Measurements from ENCODE around the gene HS3ST2. TPM values are rescaled to one million over a fixed set of nuclear protein-coding genes. Genes with fewer than 3 reads are reported as not detected.
"Not testable (repeated sequence)": the region's sequence is repeated elsewhere in the genome, so short reads cannot be mapped to it uniquely, and the experiment has no call there.

HS3ST2 gene
- total RNA-seq, 1 donor from 2014 or later: not detected

- DNase-seq: no peak
Observed at GRCh38 chr16:22934786-22935185, 120.8 kb downstream of the HS3ST2 start.

GRCh38 chr16:22937169-22937568 is 123.2 kb downstream of the HS3ST2 start:
- no peak for DNase-seq

GRCh38 chr16:22938647-22939046 is 124.7 kb downstream of the HS3ST2 start:
- no peak for DNase-seq

DNA sequence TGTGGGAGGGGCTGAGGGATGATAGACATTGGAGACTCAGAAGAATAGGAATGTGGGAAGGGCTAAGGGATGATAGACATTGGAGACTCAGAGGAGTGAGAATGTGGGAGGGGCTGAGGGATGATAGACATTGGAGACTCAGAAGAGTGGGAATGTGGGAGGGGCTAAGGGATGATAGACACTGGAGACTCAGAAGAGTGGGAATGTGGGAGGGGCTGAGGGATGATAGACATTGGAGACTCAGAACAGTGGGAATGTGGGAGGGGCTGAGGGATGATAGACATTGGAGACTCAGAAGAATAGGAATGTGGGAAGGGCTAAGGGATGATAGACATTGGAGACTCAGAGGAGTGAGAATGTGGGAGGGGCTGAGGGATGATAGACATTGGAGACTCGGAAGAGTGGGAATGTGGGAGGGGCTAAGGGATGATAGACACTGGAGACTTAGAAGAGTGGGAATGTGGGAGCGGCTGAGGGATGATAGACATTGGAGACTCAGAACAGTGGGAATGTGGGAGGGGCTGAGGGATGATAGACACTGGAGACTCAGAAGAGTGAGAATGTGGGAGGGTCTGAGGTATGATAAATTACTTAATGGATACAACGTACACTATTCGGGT is 125.9 kb downstream of the HS3ST2 start:
- not testable (repeated sequence) for DNase-seq

GRCh38 chr16:22941970-22942501 is 128.1 kb downstream of the HS3ST2 start:
- DNase-seq: no peak

DNA sequence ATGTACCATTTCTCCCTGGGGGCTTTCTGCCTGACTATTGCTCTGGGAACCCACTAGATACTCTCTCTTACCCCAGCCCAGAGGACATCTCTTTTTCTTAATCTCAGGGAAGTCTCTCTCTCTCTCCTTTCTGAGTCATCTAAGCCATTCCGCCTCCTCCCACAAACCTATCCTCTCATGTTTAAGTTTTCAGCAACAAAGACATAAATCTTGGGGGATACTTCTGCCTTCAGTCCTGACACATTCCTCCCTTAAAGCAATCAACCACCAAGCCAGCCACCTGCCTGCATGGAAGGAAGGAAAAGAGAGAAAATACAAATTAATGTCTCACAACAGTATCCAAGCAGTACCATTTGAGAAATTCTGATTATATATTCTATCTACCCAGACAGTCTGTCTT is 128.8 kb downstream of the HS3ST2 start:
- no peak for DNase-seq

DNA sequence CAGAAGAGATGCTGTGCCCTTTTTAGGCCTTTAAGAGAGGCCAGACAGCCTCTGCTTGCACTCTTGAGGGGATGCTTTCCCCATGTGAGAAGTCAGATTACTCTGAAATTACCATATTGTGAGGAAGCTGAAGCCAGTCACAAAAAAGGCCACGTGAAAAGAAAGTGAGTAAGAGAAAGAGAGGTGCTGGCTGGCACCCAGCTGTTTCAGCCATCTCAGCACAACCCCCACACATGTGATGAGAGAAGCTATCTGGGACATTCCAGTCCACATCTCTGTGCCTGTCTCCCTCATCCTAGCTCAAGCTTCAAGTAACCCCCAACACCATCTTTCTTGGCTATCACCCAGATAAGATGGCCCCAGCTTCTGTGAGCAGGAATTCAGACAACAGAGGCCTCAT is 131.4 kb downstream of the HS3ST2 start:
- DNase-seq: no peak

- DNase-seq: no peak
Observed at GRCh38 chr16:22946433-22946832, 132.5 kb downstream of the HS3ST2 start.

- no peak for DNase-seq
Observed at GRCh38 chr16:22948058-22948602, 134.2 kb downstream of the HS3ST2 start.

- peak; percentile 60 for DNase-seq
Observed at GRCh38 chr16:22948603-22949368, 134.8 kb downstream of the HS3ST2 start.

GRCh38 chr16:22955461-22956070 is 141.6 kb downstream of the HS3ST2 start:
- DNase-seq: no peak

DNA sequence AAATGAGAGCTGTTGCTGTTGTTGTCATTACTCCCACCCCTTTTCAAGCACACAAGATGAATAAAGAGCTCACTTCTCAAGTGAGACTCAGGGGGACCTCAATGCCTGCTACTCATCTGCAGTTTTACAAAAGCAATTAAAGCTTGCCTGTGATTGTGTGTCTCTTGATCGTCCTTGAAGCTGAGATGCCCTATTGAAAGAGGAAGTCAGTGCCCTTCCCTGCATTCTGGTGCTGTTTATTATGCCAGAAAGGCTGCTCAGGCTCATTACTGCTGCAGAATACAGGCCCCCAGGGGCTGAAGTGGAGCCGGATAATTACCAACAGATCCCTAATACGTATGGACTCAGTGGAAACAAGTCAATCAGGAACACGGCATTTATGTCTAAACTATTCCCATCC is 147.2 kb downstream of the HS3ST2 start:
- DNase-seq: no peak

DNA sequence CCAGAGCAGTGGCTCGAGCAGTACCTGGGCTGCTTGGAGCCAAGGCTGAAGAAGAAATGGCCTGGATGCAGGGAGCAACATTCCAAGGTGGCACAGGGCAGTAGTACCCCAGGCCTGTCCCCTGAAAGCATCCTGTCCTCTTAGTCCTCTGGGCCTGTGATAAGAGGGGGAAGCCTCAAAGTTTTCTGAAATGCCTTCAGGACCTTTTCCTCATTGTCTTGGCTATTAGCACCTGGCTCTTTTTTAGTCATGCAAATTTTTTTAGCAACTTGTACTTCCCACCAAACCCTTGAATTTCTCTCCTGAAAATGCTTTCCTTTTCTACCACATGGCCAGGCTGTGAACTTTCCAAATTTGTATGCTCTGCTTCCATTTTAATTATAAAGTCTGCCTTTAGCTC is 148.9 kb downstream of the HS3ST2 start:
- no peak for DNase-seq
